HepG2 (cell line): ENCODE results near the gene ARL5C. TPM values are rescaled to one million over a fixed set of nuclear protein-coding genes. Genes with fewer than 3 reads are reported as not detected.

Experiments used
- CREB1 ChIP-seq, 2 experiments: fragments of 450-650 bp in 1 of 2; IDR thresholded peaks; 2 replicates each; pipeline ENCODE4 v1.6.1; 2016 to 2017; ENCODE audit warnings: control low read depth in 1 of 2, mild to moderate bottlenecking in 1 of 2, missing compliant biosample characterization in 1 of 2, missing genetic modification characterization in 1 of 2
- FOSL2 ChIP-seq: sonication (generic); formaldehyde crosslinking; IDR thresholded peaks from 2 replicates; pipeline ENCODE4 v1.4.0; 2020; ENCODE audit warnings: missing genetic modification reagents
- GABPB1 ChIP-seq: IDR thresholded peaks from 2 replicates; pipeline ENCODE4 v1.6.1; 2016; ENCODE audit warnings: mild to moderate bottlenecking, missing genetic modification reagents, moderate library complexity, missing compliant biosample characterization
- IRF2 ChIP-seq: IDR thresholded peaks from 2 replicates; pipeline ENCODE4 v1.6.1; 2018; ENCODE audit warnings: missing genetic modification reagents, missing compliant biosample characterization
- KDM2A ChIP-seq: sonication (generic); formaldehyde crosslinking; IDR thresholded peaks from 2 replicates; pipeline ENCODE4 v1.4.0; 2020; ENCODE audit warnings: low read depth, missing genetic modification reagents, borderline replicate concordance
- KDM5B ChIP-seq: sonication (generic); formaldehyde crosslinking; IDR thresholded peaks from 2 replicates; pipeline ENCODE4 v1.4.0; 2020; ENCODE audit warnings: missing genetic modification reagents, mild to moderate bottlenecking, borderline replicate concordance
- MAZ ChIP-seq, 2 experiments: sonication (generic) in 1 of 2; formaldehyde crosslinking in 1 of 2; IDR thresholded peaks; 2 replicates each; pipeline versions ENCODE4 v1.5.0 to v1.6.1; 2012 to 2020; ENCODE audit warnings: low read depth in 2 of 2, mild to moderate bottlenecking in 2 of 2, borderline replicate concordance in 1 of 2, improper control_type of control experiment in 1 of 2, low read length in 1 of 2, missing genetic modification reagents in 1 of 2, moderate library complexity in 1 of 2
- MXI1 ChIP-seq: IDR thresholded peaks from 3 replicates; pipeline ENCODE4 v1.6.1; 2012; ENCODE audit warnings: low read depth, low read length, inconsistent platforms, borderline replicate concordance
- NFKBIZ ChIP-seq: IDR thresholded peaks from 2 replicates; pipeline ENCODE4 v1.6.1; 2018; ENCODE audit warnings: missing genetic modification reagents, missing compliant biosample characterization
- RAD21 ChIP-seq: fragments of 450-650 bp; formaldehyde crosslinking; IDR thresholded peaks from 2 replicates; pipeline ENCODE4 v1.5.0; 2020; ENCODE audit warnings: mild to moderate bottlenecking
- RFXAP ChIP-seq: sonication (generic); formaldehyde crosslinking; IDR thresholded peaks from 2 replicates; pipeline ENCODE4 v1.4.0; 2020; ENCODE audit warnings: missing genetic modification reagents, borderline replicate concordance
- STAG1 ChIP-seq: sonication (generic); formaldehyde crosslinking; IDR thresholded peaks from 2 replicates; pipeline ENCODE4 v1.4.0; 2020; ENCODE audit warnings: missing genetic modification reagents
- TEAD3 ChIP-seq: optimal IDR thresholded peaks from 2 replicates; pipeline ENCODE3; 2016; ENCODE audit warnings: borderline replicate concordance
- XRCC5 ChIP-seq: fragments of 200-400 bp; formaldehyde crosslinking; optimal IDR thresholded peaks from 2 replicates; pipeline ENCODE3; 2017; ENCODE audit warnings: mild to moderate bottlenecking, low read length
- ZFP91 ChIP-seq: sonication (generic); formaldehyde crosslinking; IDR thresholded peaks from 2 replicates; pipeline ENCODE4 v1.9.0; 2022; ENCODE audit warnings: missing genetic modification reagents, mild to moderate bottlenecking, borderline replicate concordance
- ZNF33B ChIP-seq: sonication (generic); formaldehyde crosslinking; IDR thresholded peaks from 2 replicates; pipeline ENCODE4 v1.5.1; 2020; ENCODE audit warnings: mild to moderate bottlenecking, missing genetic modification reagents
- ZNF572 ChIP-seq: sonication (generic); formaldehyde crosslinking; IDR thresholded peaks from 2 replicates; pipeline ENCODE4 v1.5.1; 2020; ENCODE audit warnings: mild to moderate bottlenecking, missing genetic modification reagents
- polyA plus RNA-seq, 8 experiments: library from polyadenylated mRNA; depleted of rRNA in 3 of 8; stranded (reverse) in 7 of 8; unstranded in 1 of 8; fragments of >200 nt; fragmentation: Illumina TruSeq in 4 of 8; extraction: Trizol in 4 of 8; gene quantifications; 2 replicates each; pipeline versions ENCODE4 v1.2.1 to v1.2.3, GENCODE V29; 2011 to 2016; ENCODE audit warnings: low read depth in 4 of 8, missing spikeins in 1 of 8, mixed read lengths in 1 of 8; ENCODE audit not compliant: insufficient read depth in 1 of 8
- total RNA-seq, 5 experiments: library from RNA; depleted of rRNA; stranded (reverse); fragments of >200 nt; fragmentation: Illumina TruSeq; extraction: Trizol; gene quantifications; 2 replicates each; pipeline ENCODE4 v1.2.3, GENCODE V29; 2016; ENCODE audit warnings: low read depth in 1 of 5
- TF ChIP-seq, protein P1 (sequence below): sonication (generic); formaldehyde crosslinking; IDR thresholded peaks from 2 replicates; pipeline ENCODE4 v1.5.1; 2020; ENCODE audit warnings: mild to moderate bottlenecking, moderate library complexity, missing genetic modification reagents
- TF ChIP-seq, protein P2 (sequence below): IDR thresholded peaks from 2 replicates; pipeline ENCODE4 v1.6.1; 2016; ENCODE audit warnings: low read depth, control low read depth
- TF ChIP-seq, protein P3 (sequence below): IDR thresholded peaks from 2 replicates; pipeline ENCODE4 v1.6.1; 2018; ENCODE audit warnings: missing genetic modification reagents, mild to moderate bottlenecking, missing compliant biosample characterization

The ARL5C gene
- total and polyA plus RNA-seq, 2 of the 13 experiments (the other 11 are each of a cell fraction or from before 2014, with no cell fraction given): not detected

DNA sequence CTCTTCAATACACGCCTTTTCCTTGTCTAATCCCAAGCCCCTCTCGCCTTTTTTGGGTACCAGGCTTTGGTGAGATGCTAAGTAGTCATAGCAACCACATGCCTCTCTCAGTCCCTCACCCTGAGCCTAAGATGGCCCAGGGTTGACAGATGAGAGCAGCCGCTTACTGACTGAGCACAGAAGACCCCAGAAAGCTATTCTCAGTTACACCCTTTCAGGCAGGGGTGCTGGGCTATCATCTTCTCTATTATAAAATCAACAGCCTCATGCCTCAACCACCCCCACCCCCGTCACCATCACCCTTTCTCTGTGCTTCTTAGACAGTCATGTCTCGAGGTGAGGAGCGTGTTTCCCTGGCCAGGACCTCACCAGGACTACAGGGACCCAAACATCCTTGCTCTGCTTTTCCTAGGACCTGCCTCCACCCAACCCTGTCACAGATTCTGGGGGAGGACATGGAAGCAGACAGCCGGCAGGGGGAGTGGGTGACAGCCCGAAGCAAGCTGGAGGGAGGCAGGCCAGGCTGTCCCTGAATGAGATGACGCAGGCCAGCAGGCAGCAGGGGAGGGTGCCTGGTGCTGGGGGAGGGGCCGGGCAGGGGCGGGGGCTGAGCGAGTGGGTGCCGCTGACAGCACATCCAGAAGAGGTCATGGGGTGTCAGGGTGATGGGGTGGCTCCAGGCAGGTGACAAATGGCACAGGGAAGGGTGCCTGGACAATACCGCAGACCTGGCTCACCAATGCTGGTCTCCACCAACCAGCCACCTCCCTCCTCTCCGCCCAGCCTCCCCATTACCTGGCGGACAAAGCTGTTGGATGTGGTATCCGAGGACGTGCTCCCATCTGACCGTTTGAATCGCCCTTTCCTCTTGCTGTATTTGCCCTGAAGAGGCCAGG lies 28.4 kb upstream of the ARL5C start (continued):
- TF ChIP-seq ZNF33B (CRISPR knock-in tag): 0 out of 2 replicates have a peak, but pooled peaks have one; percentile 15
- TF ChIP-seq CREB1 (IDR thresholded peaks at IDR 0.05): peak; percentile 62
- TF ChIP-seq CREB1 (CRISPR knock-in tag; IDR thresholded peaks at IDR 0.05): no peak
- TF ChIP-seq RFXAP (CRISPR knock-in tag): no peak
- TF ChIP-seq MXI1: peak; percentile 77; the same call in 2 of the 3 replicates
- no peak for TF ChIP-seq MAZ (IDR thresholded peaks at IDR 0.05; ENCODE audit: borderline replicate concordance, low read depth, low read length)
- TF ChIP-seq MAZ (CRISPR knock-in tag; IDR thresholded peaks at IDR 0.05; ENCODE audit: low read depth): peak; percentile 59; the same call in 1 of the 2 replicates
- peak; percentile 47 for TF ChIP-seq GABPB1
- TF ChIP-seq RAD21: peak; percentile 69
- TF ChIP-seq KDM5B: 0 out of 2 replicates have a peak, but pooled peaks have one; percentile 21
- peak; percentile 97 for TF ChIP-seq XRCC5
- TF ChIP-seq, protein P1, sequence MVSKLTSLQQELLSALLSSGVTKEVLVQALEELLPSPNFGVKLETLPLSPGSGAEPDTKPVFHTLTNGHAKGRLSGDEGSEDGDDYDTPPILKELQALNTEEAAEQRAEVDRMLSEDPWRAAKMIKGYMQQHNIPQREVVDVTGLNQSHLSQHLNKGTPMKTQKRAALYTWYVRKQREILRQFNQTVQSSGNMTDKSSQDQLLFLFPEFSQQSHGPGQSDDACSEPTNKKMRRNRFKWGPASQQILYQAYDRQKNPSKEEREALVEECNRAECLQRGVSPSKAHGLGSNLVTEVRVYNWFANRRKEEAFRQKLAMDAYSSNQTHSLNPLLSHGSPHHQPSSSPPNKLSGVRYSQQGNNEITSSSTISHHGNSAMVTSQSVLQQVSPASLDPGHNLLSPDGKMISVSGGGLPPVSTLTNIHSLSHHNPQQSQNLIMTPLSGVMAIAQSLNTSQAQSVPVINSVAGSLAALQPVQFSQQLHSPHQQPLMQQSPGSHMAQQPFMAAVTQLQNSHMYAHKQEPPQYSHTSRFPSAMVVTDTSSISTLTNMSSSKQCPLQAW (CRISPR knock-in tag): peak; percentile 72
- 0 out of 2 replicates have a peak, but pooled peaks have one; percentile 28 for TF ChIP-seq ZFP91 (CRISPR knock-in tag)
- TF ChIP-seq FOSL2 (CRISPR knock-in tag): peak; percentile 54
- TF ChIP-seq, protein P2, sequence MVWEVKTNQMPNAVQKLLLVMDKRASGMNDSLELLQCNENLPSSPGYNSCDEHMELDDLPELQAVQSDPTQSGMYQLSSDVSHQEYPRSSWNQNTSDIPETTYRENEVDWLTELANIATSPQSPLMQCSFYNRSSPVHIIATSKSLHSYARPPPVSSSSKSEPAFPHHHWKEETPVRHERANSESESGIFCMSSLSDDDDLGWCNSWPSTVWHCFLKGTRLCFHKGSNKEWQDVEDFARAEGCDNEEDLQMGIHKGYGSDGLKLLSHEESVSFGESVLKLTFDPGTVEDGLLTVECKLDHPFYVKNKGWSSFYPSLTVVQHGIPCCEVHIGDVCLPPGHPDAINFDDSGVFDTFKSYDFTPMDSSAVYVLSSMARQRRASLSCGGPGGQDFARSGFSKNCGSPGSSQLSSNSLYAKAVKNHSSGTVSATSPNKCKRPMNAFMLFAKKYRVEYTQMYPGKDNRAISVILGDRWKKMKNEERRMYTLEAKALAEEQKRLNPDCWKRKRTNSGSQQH: 0 out of 2 replicates have a peak, but pooled peaks have one; percentile 53
- 0 out of 2 replicates have a peak, but pooled peaks have one; percentile 30 for TF ChIP-seq KDM2A
- TF ChIP-seq, protein P3, sequence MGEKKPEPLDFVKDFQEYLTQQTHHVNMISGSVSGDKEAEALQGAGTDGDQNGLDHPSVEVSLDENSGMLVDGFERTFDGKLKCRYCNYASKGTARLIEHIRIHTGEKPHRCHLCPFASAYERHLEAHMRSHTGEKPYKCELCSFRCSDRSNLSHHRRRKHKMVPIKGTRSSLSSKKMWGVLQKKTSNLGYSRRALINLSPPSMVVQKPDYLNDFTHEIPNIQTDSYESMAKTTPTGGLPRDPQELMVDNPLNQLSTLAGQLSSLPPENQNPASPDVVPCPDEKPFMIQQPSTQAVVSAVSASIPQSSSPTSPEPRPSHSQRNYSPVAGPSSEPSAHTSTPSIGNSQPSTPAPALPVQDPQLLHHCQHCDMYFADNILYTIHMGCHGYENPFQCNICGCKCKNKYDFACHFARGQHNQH (CRISPR knock-in tag): peak; percentile 47; the same call in 1 of the 2 replicates
- no peak for TF ChIP-seq NFKBIZ (CRISPR knock-in tag)
- peak; percentile 42 for TF ChIP-seq STAG1 (CRISPR knock-in tag)
- TF ChIP-seq IRF2 (CRISPR knock-in tag): 0 out of 2 replicates have a peak, but pooled peaks have one; percentile 34
- TF ChIP-seq TEAD3 (CRISPR knock-in tag): peak; percentile 52
- TF ChIP-seq ZNF572 (CRISPR knock-in tag): peak; percentile 71; the same call in 1 of the 2 replicates
- TF ChIP-seq, all 625 proteins: peak for 35
